ENCODE measurements around the gene MACROD2.
"Not testable (repeated sequence)": the region's sequence is repeated elsewhere in the genome, so short reads cannot be mapped to it uniquely, and the experiment has no call there.

Gene MACROD2

GRCh38 chr20:15140286-15140685 lies 1145.0 kb downstream of the MACROD2 start:
- Histone ChIP-seq H3K9me3 (ENCODE audit: control insufficient read depth in 1 of 2, low read length in 2 of 2) (no peaks in the 10 kb centered on the region), H3K4me3 (ENCODE audit: low read depth in 1 of 2, low read length in 2 of 2) (no peak overlapping the region), H3K27ac (ENCODE audit: low read length) (no peak overlapping the region), H3K36me3 (ENCODE audit: control insufficient read depth in 1 of 2, insufficient read depth in 2 of 2, low read length in 2 of 2) (no peaks in the 10 kb centered on the region), H3K27me3 (ENCODE audit: low read depth, low read length) (no peaks in the 10 kb centered on the region), H3K4me1 (ENCODE audit: control insufficient read depth in 1 of 2, insufficient read depth in 2 of 2, low read length in 2 of 2) (no peaks in the 10 kb centered on the region)

GRCh38 chr20:15140940-15141339 lies 1145.6 kb downstream of the MACROD2 start:
- not testable (repeated sequence) for H3K4me1 ChIP-seq (ENCODE audit: control insufficient read depth in 1 of 2, insufficient read depth in 2 of 2, low read length in 2 of 2); H3K9me3 ChIP-seq (ENCODE audit: control insufficient read depth in 1 of 2, low read length in 2 of 2); H3K27ac ChIP-seq (ENCODE audit: low read length); H3K36me3 ChIP-seq (ENCODE audit: control insufficient read depth in 1 of 2, insufficient read depth in 2 of 2, low read length in 2 of 2); H3K27me3 ChIP-seq (ENCODE audit: low read depth, low read length); H3K4me3 ChIP-seq (ENCODE audit: low read depth in 1 of 2, low read length in 2 of 2)

GRCh38 chr20:15141861-15142260 lies 1146.5 kb downstream of the MACROD2 start:
- no peak overlapping the region for H3K27ac ChIP-seq (ENCODE audit: low read length)
- no peak overlapping the region for H3K4me3 ChIP-seq (ENCODE audit: low read depth in 1 of 2, low read length in 2 of 2)
- H3K9me3 ChIP-seq (ENCODE audit: control insufficient read depth in 1 of 2, low read length in 2 of 2): no peaks in the 10 kb centered on the region
- H3K36me3 ChIP-seq (ENCODE audit: control insufficient read depth in 1 of 2, insufficient read depth in 2 of 2, low read length in 2 of 2): no peaks in the 10 kb centered on the region
- H3K4me1 ChIP-seq (ENCODE audit: control insufficient read depth in 1 of 2, insufficient read depth in 2 of 2, low read length in 2 of 2): no peaks in the 10 kb centered on the region
- H3K27me3 ChIP-seq (ENCODE audit: low read depth, low read length): no peaks in the 10 kb centered on the region

GRCh38 chr20:15143478-15143877 lies 1148.2 kb downstream of the MACROD2 start:
- Histone ChIP-seq H3K9me3 (ENCODE audit: control insufficient read depth in 1 of 2, low read length in 2 of 2) (no peaks in the 10 kb centered on the region), H3K36me3 (ENCODE audit: control insufficient read depth in 1 of 2, insufficient read depth in 2 of 2, low read length in 2 of 2) (no peaks in the 10 kb centered on the region), H3K27ac (ENCODE audit: low read length) (no peak overlapping the region), H3K4me3 (ENCODE audit: low read depth in 1 of 2, low read length in 2 of 2) (no peak overlapping the region), H3K27me3 (ENCODE audit: low read depth, low read length) (no peaks in the 10 kb centered on the region), H3K4me1 (ENCODE audit: control insufficient read depth in 1 of 2, insufficient read depth in 2 of 2, low read length in 2 of 2) (no peaks in the 10 kb centered on the region)

GRCh38 chr20:15144916-15145315 lies 1149.6 kb downstream of the MACROD2 start:
- H3K27ac ChIP-seq (ENCODE audit: low read length): no peak overlapping the region
- H3K4me1 ChIP-seq (ENCODE audit: control insufficient read depth in 1 of 2, insufficient read depth in 2 of 2, low read length in 2 of 2): no peaks in the 10 kb centered on the region

GRCh38 chr20:15146948-15147347 lies 1151.6 kb downstream of the MACROD2 start:
- Histone ChIP-seq H3K27ac (ENCODE audit: low read length) (no peak overlapping the region), H3K4me3 (ENCODE audit: low read depth in 1 of 2, low read length in 2 of 2) (no peak overlapping the region), H3K36me3 (ENCODE audit: control insufficient read depth in 1 of 2, insufficient read depth in 2 of 2, low read length in 2 of 2) (no peaks in the 10 kb centered on the region), H3K27me3 (ENCODE audit: low read depth, low read length) (no peaks in the 10 kb centered on the region), H3K4me1 (ENCODE audit: control insufficient read depth in 1 of 2, insufficient read depth in 2 of 2, low read length in 2 of 2) (no peaks in the 10 kb centered on the region), H3K9me3 (ENCODE audit: control insufficient read depth in 1 of 2, low read length in 2 of 2) (no peaks in the 10 kb centered on the region)

More at GRCh38 chr20:15144916-15145315, 1149.6 kb downstream of the MACROD2 start:
- H3K9me3 ChIP-seq (ENCODE audit: control insufficient read depth in 1 of 2, low read length in 2 of 2): no peaks in the 10 kb centered on the region
- no peak overlapping the region for H3K4me3 ChIP-seq (ENCODE audit: low read depth in 1 of 2, low read length in 2 of 2)
- no peaks in the 10 kb centered on the region for H3K36me3 ChIP-seq (ENCODE audit: control insufficient read depth in 1 of 2, insufficient read depth in 2 of 2, low read length in 2 of 2)
- H3K27me3 ChIP-seq (ENCODE audit: low read depth, low read length): no peaks in the 10 kb centered on the region

- Histone ChIP-seq H3K4me3 (ENCODE audit: low read depth in 1 of 2, low read length in 2 of 2) (no peak overlapping the region), H3K4me1 (ENCODE audit: control insufficient read depth in 1 of 2, insufficient read depth in 2 of 2, low read length in 2 of 2) (no peaks in the 10 kb centered on the region), H3K27ac (ENCODE audit: low read length) (no peak overlapping the region), H3K36me3 (ENCODE audit: control insufficient read depth in 1 of 2, insufficient read depth in 2 of 2, low read length in 2 of 2) (no peaks in the 10 kb centered on the region), H3K9me3 (ENCODE audit: control insufficient read depth in 1 of 2, low read length in 2 of 2) (no peaks in the 10 kb centered on the region), H3K27me3 (ENCODE audit: low read depth, low read length) (no peaks in the 10 kb centered on the region)
Observed at GRCh38 chr20:15154070-15154469, 1158.8 kb downstream of the MACROD2 start.

GRCh38 chr20:15155848-15156401 lies 1160.6 kb downstream of the MACROD2 start:
- no peaks in the 10 kb centered on the region for H3K27me3 ChIP-seq (ENCODE audit: low read depth, low read length)

GRCh38 chr20:15158533-15158932 lies 1163.2 kb downstream of the MACROD2 start:
- Histone ChIP-seq H3K4me1 (ENCODE audit: control insufficient read depth in 1 of 2, insufficient read depth in 2 of 2, low read length in 2 of 2) (no peaks in the 10 kb centered on the region), H3K36me3 (ENCODE audit: control insufficient read depth in 1 of 2, insufficient read depth in 2 of 2, low read length in 2 of 2) (no peaks in the 10 kb centered on the region), H3K4me3 (ENCODE audit: low read depth in 1 of 2, low read length in 2 of 2) (no peak overlapping the region), H3K27me3 (ENCODE audit: low read depth, low read length) (no peaks in the 10 kb centered on the region), H3K27ac (ENCODE audit: low read length) (no peak overlapping the region), H3K9me3 (ENCODE audit: control insufficient read depth in 1 of 2, low read length in 2 of 2) (no peaks in the 10 kb centered on the region)

More at GRCh38 chr20:15155848-15156401, 1160.6 kb downstream of the MACROD2 start:
- H3K27ac ChIP-seq (ENCODE audit: low read length): no peak overlapping the region
- no peak overlapping the region for H3K4me3 ChIP-seq (ENCODE audit: low read depth in 1 of 2, low read length in 2 of 2)
- H3K9me3 ChIP-seq (ENCODE audit: control insufficient read depth in 1 of 2, low read length in 2 of 2): no peaks in the 10 kb centered on the region
- no peaks in the 10 kb centered on the region for H3K36me3 ChIP-seq (ENCODE audit: control insufficient read depth in 1 of 2, insufficient read depth in 2 of 2, low read length in 2 of 2)
- no peaks in the 10 kb centered on the region for H3K4me1 ChIP-seq (ENCODE audit: control insufficient read depth in 1 of 2, insufficient read depth in 2 of 2, low read length in 2 of 2)

GRCh38 chr20:15162079-15162647 lies 1166.8 kb downstream of the MACROD2 start:
- H3K27ac ChIP-seq (ENCODE audit: low read length): no peak overlapping the region
- no peaks in the 10 kb centered on the region for H3K4me1 ChIP-seq (ENCODE audit: control insufficient read depth in 1 of 2, insufficient read depth in 2 of 2, low read length in 2 of 2)
- H3K9me3 ChIP-seq (ENCODE audit: control insufficient read depth in 1 of 2, low read length in 2 of 2): no peaks in the 10 kb centered on the region
- no peaks in the 10 kb centered on the region for H3K27me3 ChIP-seq (ENCODE audit: low read depth, low read length)
- peak overlapping the region; percentile 42 to 48 for H3K4me3 ChIP-seq (ENCODE audit: low read depth in 1 of 2, low read length in 2 of 2)
- no peaks in the 10 kb centered on the region for H3K36me3 ChIP-seq (ENCODE audit: control insufficient read depth in 1 of 2, insufficient read depth in 2 of 2, low read length in 2 of 2)

- Histone ChIP-seq H3K4me3 (ENCODE audit: low read depth in 1 of 2, low read length in 2 of 2) (no peak overlapping the region), H3K27ac (ENCODE audit: low read length) (no peak overlapping the region), H3K4me1 (ENCODE audit: control insufficient read depth in 1 of 2, insufficient read depth in 2 of 2, low read length in 2 of 2) (no peaks in the 10 kb centered on the region), H3K9me3 (ENCODE audit: control insufficient read depth in 1 of 2, low read length in 2 of 2) (no peaks in the 10 kb centered on the region), H3K27me3 (ENCODE audit: low read depth, low read length) (no peaks in the 10 kb centered on the region), H3K36me3 (ENCODE audit: control insufficient read depth in 1 of 2, insufficient read depth in 2 of 2, low read length in 2 of 2) (no peaks in the 10 kb centered on the region)
Observed at GRCh38 chr20:15163632-15164031, 1168.3 kb downstream of the MACROD2 start.

GRCh38 chr20:15164726-15165125 lies 1169.4 kb downstream of the MACROD2 start:
- Histone ChIP-seq H3K36me3 (ENCODE audit: control insufficient read depth in 1 of 2, insufficient read depth in 2 of 2, low read length in 2 of 2) (no peaks in the 10 kb centered on the region), H3K9me3 (ENCODE audit: control insufficient read depth in 1 of 2, low read length in 2 of 2) (no peaks in the 10 kb centered on the region), H3K27ac (ENCODE audit: low read length) (no peak overlapping the region), H3K27me3 (ENCODE audit: low read depth, low read length) (no peaks in the 10 kb centered on the region), H3K4me1 (ENCODE audit: control insufficient read depth in 1 of 2, insufficient read depth in 2 of 2, low read length in 2 of 2) (no peaks in the 10 kb centered on the region), H3K4me3 (ENCODE audit: low read depth in 1 of 2, low read length in 2 of 2) (no peak overlapping the region)

All from muscle layer of duodenum (tissue), 2 donors.